NCI-H1105 (cell line): ENCODE data around the gene CLDN25.

Experiments
- DNase-seq: peaks from one replicate; lab custom pipeline; 2025; lab: John Stamatoyannopoulos, UW

The CLDN25 gene

DNA sequence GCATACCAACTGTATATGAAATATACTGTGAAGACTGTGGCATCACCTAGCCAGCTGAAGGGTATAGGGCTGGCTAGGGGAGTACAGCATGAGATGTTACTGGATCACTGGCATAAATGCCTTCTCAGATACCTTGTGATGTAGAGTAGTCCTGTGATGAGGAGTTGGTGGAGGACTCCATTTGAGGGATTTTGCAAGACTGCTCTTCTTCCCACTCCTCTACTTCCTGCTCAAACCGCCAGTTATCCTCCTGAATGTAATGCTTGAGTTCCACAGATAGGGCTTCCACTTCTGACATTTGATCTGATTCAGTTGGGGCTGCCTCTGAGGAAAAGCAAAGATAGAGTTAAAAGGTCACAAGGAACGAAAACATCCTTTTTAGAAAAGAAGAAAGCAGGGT, 29.3 kb downstream of the CLDN25 start:
- DNase-seq = no peak

DNA sequence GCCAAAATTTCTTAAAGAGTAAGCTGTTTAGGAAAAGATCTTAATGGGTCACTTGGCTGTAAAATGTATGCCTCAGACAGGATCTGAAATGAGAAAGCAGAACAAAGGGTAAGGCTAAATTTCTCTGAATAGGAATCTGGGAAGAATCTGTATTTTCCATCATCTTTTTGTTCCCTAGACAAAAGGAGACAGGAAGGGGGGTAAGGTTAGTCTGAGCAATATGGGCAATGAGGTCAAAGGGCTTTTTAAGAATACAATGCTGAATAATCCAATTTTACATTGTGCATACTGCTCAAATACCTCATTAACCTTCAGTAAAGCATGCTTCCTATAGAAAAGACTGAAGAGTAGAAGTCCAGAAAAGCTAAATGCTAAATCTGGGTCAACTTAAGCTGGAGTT, 34.6 kb downstream of the CLDN25 start:
- DNase-seq = no peak

DNA sequence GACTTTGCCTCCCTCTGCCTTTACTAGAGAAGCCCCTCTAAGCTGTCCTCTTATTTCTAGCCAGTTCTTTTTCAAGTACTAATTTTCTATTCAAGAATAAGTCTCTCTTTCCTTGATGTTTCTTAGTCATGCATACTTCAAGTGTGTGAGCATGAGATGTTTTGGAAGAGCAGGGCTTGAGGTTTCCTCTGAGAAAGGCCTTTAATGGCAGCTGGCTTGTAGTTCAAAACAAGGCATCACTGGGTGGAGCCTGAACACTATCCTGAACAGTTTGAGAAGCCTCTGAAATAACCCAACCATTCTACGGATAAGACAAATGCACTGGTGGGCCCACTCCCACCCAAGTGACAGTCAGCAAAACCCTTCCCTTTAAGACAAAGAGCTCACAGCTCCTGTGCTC, 37.6 kb downstream of the CLDN25 start:
- no peak for DNase-seq

DNA sequence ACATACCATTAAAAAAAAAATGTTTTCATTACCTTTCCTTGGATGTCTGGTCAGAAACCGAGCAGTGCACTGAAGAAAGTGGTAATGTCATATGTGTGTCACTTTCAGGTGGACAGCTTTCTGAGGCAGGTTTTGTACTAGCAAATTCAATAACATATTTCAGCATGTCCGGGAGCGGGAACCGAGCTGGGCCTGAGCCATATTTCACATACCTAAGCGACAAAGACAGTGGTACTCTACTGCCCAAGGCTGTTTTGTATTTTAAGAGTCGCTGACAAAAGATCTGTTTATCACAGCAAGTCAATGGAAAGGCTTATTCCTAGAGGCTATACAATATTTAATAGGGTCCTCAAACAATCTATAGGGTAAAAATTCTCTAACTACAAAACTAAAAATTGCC, 38.0 kb downstream of the CLDN25 start:
- no peak for DNase-seq

DNA sequence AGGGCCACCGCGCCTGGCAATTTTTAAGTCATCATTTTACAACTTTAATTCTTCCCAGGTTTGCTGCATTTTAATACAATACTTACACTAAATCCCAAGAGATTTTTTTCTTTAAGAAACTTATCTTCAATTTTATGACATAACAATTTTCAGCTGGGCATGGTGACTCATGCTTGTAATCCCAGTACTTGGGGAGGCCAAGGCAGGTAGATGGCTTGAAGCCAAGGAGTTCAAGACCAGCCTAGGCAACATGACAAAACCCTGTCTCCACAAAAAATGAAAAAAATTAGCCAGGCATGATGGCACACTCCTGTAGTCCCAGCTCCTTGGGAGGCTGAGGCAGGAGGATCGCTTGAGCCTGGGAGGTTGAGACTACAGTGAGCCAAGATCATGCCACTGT, 38.8 kb downstream of the CLDN25 start:
- no peak for DNase-seq

DNA sequence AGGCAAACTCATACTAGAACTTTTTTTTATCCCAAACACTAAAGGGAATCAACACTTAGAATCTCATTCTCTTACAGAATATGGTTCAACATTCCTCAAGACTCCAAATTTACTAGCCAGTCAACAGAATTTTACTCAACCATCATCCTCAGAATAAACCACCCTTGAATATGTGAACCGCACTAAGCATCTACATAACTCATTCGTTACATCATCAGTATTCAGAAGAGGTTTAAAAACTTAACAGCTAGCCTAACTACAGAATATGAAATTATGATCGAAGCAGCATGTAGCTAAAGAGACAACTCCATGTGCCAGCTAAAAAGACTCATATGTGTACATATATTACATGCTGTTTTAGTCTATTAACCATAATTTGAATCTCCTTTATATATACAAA, 47.9 kb downstream of the CLDN25 start:
- no peak for DNase-seq

DNA sequence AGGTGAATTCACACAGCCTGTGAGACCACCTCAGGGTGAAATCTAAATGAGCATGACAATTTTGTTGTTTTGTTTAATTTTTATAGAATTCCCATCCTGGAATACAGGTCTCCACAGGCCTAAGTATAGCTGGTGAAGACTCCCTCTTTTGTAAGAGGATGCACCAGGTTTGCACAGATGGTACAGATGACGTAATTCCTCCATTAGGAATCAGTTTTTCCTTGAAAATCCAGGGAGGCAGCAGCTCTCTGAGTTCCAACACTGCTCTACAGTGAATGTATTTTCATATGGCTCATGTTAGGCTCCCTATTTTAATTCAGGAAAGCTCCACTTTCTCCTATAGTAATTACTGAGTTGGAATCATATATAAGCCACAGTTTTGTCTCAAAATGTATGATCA, 48.6 kb downstream of the CLDN25 start:
- DNase-seq = no peak

DNA sequence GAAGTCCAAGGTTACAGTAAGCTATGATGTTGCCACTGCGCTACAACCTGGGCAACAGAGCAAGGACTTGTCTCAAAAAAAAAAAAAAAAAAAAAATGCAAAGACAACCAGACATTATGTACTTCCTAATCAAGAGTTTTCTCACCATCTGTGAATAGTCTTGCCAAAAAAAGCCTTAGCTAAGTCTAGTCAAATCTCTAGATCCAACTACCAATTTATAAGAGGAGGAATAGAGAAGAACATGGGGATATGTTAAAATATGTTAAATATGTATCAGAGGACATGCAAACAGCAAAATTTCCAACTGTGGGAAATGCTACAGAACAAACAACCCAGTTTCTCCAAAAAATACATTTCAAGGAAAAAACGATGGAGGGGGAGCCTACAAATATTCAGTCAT, 50.2 kb downstream of the CLDN25 start:
- DNase-seq = no peak
